ENCODE data around the gene CCR7. TPM values are rescaled to one million over a fixed set of nuclear protein-coding genes. Genes with fewer than 3 reads are reported as not detected.
A peak's percentile ranks its signal among the peaks of the same experiment; 100 is the strongest.

The CCR7 gene
- total and polyA plus RNA-seq, 2 of the 13 experiments (the other 11 are each of a cell fraction or from before 2014, with no cell fraction given), result 0.04 to 0.53 TPM

GRCh38 chr17:40559954-40560591 is 5.2 kb downstream of the CCR7 start (continued):
- TF ChIP-seq MLXIP (CRISPR knock-in tag; IDR thresholded peaks at IDR 0.05; ENCODE audit: borderline replicate concordance), result no peak
- 0 out of 2 replicates have a peak, but pooled peaks have one; percentile 67 for TF ChIP-seq ZNF136 (CRISPR knock-in tag; IDR thresholded peaks at IDR 0.05; ENCODE audit: low read depth)
- peak; percentile 70 for TF ChIP-seq CBX1 (IDR thresholded peaks at IDR 0.05; ENCODE audit: low read depth)
- peak; percentile 92 for TF ChIP-seq RFXANK (CRISPR knock-in tag; IDR thresholded peaks at IDR 0.05)
- TF ChIP-seq ZSCAN9 (CRISPR knock-in tag; IDR thresholded peaks at IDR 0.05; ENCODE audit: borderline replicate concordance), result peak; percentile 90
- no peak for TF ChIP-seq FLYWCH1 (CRISPR knock-in tag; IDR thresholded peaks at IDR 0.05)
- no peak for TF ChIP-seq ELK4 (CRISPR knock-in tag; IDR thresholded peaks at IDR 0.05; ENCODE audit: borderline replicate concordance)
- TF ChIP-seq ZNF275 (CRISPR knock-in tag; IDR thresholded peaks at IDR 0.05; ENCODE audit: borderline replicate concordance), result no peak
- TF ChIP-seq CEBPB (IDR thresholded peaks at IDR 0.05; ENCODE audit: borderline replicate concordance, low read depth, low read length), result peak; percentile 73
- TF ChIP-seq NR2F6 (IDR thresholded peaks at IDR 0.05), result 0 out of 2 replicates have a peak, but pooled peaks have one; percentile 10
- TF ChIP-seq NR2F6 (CRISPR knock-in tag; IDR thresholded peaks at IDR 0.05), result peak; percentile 80
- TF ChIP-seq RCOR2 (CRISPR knock-in tag; IDR thresholded peaks at IDR 0.05), result peak; percentile 67
- TF ChIP-seq ZSCAN21 (CRISPR knock-in tag; IDR thresholded peaks at IDR 0.05; ENCODE audit: borderline replicate concordance), result 0 out of 2 replicates have a peak, but pooled peaks have one; percentile 54
- TF ChIP-seq ZNF557 (CRISPR knock-in tag; IDR thresholded peaks at IDR 0.05), result 0 out of 2 replicates have a peak, but pooled peaks have one; percentile 33
- peak in 1 of 2 experiments; percentile 45; a peak in 2 of 4 replicates for TF ChIP-seq EP300 (IDR thresholded peaks at IDR 0.05; ENCODE audit: low read depth in 2 of 2, low read length in 2 of 2)
- TF ChIP-seq EP300 (CRISPR knock-in tag; IDR thresholded peaks at IDR 0.05; ENCODE audit: borderline replicate concordance), result peak; percentile 38
- peak; percentile 85 for TF ChIP-seq THAP11 (CRISPR knock-in tag; IDR thresholded peaks at IDR 0.05)
- peak; percentile 93 for TF ChIP-seq ELF3 (CRISPR knock-in tag; IDR thresholded peaks at IDR 0.05)
- peak; percentile 98 for TF ChIP-seq SMC3 (IDR thresholded peaks at IDR 0.05; ENCODE audit: low read length)
- TF ChIP-seq DNMT3B (CRISPR knock-in tag; conservative IDR thresholded peaks at IDR 0.05), result peak; percentile 82; the same call in 1 of the 2 replicates
- no peak for TF ChIP-seq NFIC (IDR thresholded peaks at IDR 0.05; ENCODE audit: low read length)
- TF ChIP-seq ESRRA (CRISPR knock-in tag; IDR thresholded peaks at IDR 0.05; ENCODE audit: low read depth), result no peak
- TF ChIP-seq TBX2 (CRISPR knock-in tag; IDR thresholded peaks at IDR 0.05; ENCODE audit: borderline replicate concordance), result peak; percentile 47
- peak; percentile 37 for TF ChIP-seq HOMEZ (CRISPR knock-in tag; IDR thresholded peaks at IDR 0.05; ENCODE audit: low read depth)
- no peak for TF ChIP-seq SP1 (IDR thresholded peaks at IDR 0.05)
- TF ChIP-seq SP1 (CRISPR knock-in tag; IDR thresholded peaks at IDR 0.05), result no peak; the same call in 1 of the 2 replicates
